Activated T-helper 17 cell treated with anti-CD3 and anti-CD28 coated beads, Interleukin-2, amount 50 U/mL, for 72 hours (primary cell): ENCODE measurements around the gene SLC16A12. TPM values are rescaled to one million over a fixed set of nuclear protein-coding genes. Genes with fewer than 3 reads are reported as not detected.
"Not testable (repeated sequence)": the region's sequence is repeated elsewhere in the genome, so short reads cannot be mapped to it uniquely, and the experiment has no call there.

Source experiments
- ATAC-seq: fragments of 150-1000 bp; cut with Tn5 transposase; replicated peaks from 2 replicates; pipeline ENCODE4 v1.10.0; 2021; ENCODE audit warnings: mild to moderate bottlenecking, moderate library complexity
- H3K27ac Mint-ChIP-seq: one replicate; pipeline ENCODE4 v1.8.0; 2022; ENCODE audit warnings: mixed read lengths
- H3K27me3 Mint-ChIP-seq: one replicate; pipeline ENCODE4 v1.8.0; 2022; ENCODE audit warnings: mixed read lengths
- H3K36me3 Mint-ChIP-seq: one replicate; pipeline ENCODE4 v1.8.0; 2022; ENCODE audit warnings: low read depth, mild to moderate bottlenecking, mixed read lengths
- H3K4me1 Mint-ChIP-seq: one replicate; pipeline ENCODE4 v1.8.0; 2022; ENCODE audit warnings: mixed read lengths
- H3K4me3 Mint-ChIP-seq: one replicate; pipeline ENCODE4 v1.8.0; 2022; ENCODE audit warnings: mild to moderate bottlenecking, mixed read lengths
- H3K9me3 Mint-ChIP-seq: one replicate; pipeline ENCODE4 v1.8.0; 2022; ENCODE audit warnings: mixed read lengths
- total RNA-seq, 2 donors: library from RNA; stranded (reverse); gene quantifications; one replicate each; pipeline ENCODE4 v1.2.3, GENCODE V29; 2022

SLC16A12 gene
- total RNA-seq, 2 donors from 2014 or later: not detected

- Mint-ChIP-seq H3K27me3 (peaks cover 9% of the 10 kb centered on the region), H3K36me3 (no peaks in the 10 kb centered on the region), H3K9me3 (no peaks in the 10 kb centered on the region), H3K4me1 (no peaks in the 10 kb centered on the region), H3K27ac (no peak overlapping the region), H3K4me3 (no peak overlapping the region)
- no peak for ATAC-seq
Observed at GRCh38 chr10:89556600-89556999, 21.2 kb upstream of the SLC16A12 start.

- Mint-ChIP-seq H3K4me1 (no peaks in the 10 kb centered on the region), H3K27me3 (peaks cover 13% of the 10 kb centered on the region), H3K27ac (no peak overlapping the region), H3K9me3 (no peaks in the 10 kb centered on the region), H3K4me3 (no peak overlapping the region), H3K36me3 (no peaks in the 10 kb centered on the region)
- no peak for ATAC-seq
Observed at GRCh38 chr10:89555688-89556445, 20.5 kb upstream of the SLC16A12 start.

DNA sequence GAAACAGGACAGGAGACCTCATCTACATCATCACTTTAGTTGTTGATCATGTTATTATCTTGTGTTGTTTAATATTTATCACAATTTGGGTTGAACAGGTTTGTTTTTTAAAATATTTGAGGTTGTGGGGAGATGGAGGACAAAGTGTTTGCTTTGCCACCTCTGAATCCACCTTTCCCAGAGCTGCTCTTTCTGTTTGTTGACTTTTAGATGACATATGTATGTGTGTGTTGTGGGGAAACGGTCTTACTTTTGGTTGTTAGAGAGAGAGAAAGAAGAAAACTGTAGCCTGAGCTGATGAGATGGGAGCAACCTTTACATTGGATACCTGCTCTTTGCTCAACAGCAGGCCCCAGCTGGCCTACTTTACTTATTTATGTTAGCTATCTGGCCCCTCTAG is 19.0 kb upstream of the SLC16A12 start:
- H3K27me3 Mint-ChIP-seq: peaks cover 13% of the 10 kb centered on the region
- no peaks in the 10 kb centered on the region for H3K36me3 Mint-ChIP-seq
- H3K4me1 Mint-ChIP-seq: no peaks in the 10 kb centered on the region
- H3K4me3 Mint-ChIP-seq: no peak overlapping the region
- ATAC-seq: no peak
- H3K9me3 Mint-ChIP-seq: no peaks in the 10 kb centered on the region
- H3K27ac Mint-ChIP-seq: no peak overlapping the region

DNA sequence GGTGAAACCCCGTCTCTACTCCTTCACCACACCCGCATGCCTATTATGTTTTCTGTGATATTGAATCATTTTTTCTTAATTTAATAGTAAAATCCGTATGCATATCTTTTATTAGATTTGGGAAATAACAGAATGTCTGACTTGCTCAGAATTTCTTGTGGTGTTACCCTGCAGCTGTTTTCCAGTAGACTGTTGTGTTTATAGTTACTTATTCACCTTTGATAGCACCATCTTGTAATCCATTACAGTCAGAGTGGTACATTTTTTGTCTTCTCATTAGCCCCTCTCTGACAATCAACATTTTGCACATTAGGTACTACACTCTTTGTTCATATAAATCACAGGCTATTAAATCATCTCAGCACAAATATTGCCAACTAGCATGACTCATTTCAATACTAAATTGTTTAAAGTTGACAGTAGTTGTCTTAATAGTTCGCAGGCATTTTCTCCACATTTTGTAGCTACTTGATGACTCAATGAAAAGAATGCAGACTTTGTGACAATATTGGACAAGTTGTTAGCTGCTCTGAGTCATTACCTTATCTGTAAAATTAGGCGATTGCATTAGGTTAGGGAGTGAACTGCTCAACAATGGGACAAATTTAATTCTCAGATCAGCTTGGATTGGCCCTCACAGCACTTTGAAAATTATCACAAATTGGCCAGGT is 17.8 kb upstream of the SLC16A12 start:
- no peaks in the 10 kb centered on the region for H3K4me1 Mint-ChIP-seq
- ATAC-seq: no peak

GRCh38 chr10:89552213-89552612 is 16.8 kb upstream of the SLC16A12 start:
- no peaks in the 10 kb centered on the region for H3K9me3 Mint-ChIP-seq
- no peaks in the 10 kb centered on the region for H3K4me1 Mint-ChIP-seq
- no peak overlapping the region for H3K27ac Mint-ChIP-seq
- peaks cover 8% of the 10 kb centered on the region for H3K27me3 Mint-ChIP-seq
- ATAC-seq: no peak
- no peak overlapping the region for H3K4me3 Mint-ChIP-seq
- H3K36me3 Mint-ChIP-seq: no peaks in the 10 kb centered on the region

More for the DNA sequence above, 17.8 kb upstream of the SLC16A12 start:
- Mint-ChIP-seq H3K27ac (no peak overlapping the region), H3K4me3 (no peak overlapping the region), H3K36me3 (no peaks in the 10 kb centered on the region), H3K27me3 (peaks cover 13% of the 10 kb centered on the region), H3K9me3 (no peaks in the 10 kb centered on the region)

- H3K4me3 Mint-ChIP-seq: no peak overlapping the region
- H3K36me3 Mint-ChIP-seq: no peaks in the 10 kb centered on the region
- ATAC-seq: no peak
- no peaks in the 10 kb centered on the region for H3K4me1 Mint-ChIP-seq
- no peaks in the 10 kb centered on the region for H3K9me3 Mint-ChIP-seq
- H3K27ac Mint-ChIP-seq: no peak overlapping the region
- peaks cover 8% of the 10 kb centered on the region for H3K27me3 Mint-ChIP-seq
Observed at GRCh38 chr10:89550509-89550908, 15.1 kb upstream of the SLC16A12 start.

DNA sequence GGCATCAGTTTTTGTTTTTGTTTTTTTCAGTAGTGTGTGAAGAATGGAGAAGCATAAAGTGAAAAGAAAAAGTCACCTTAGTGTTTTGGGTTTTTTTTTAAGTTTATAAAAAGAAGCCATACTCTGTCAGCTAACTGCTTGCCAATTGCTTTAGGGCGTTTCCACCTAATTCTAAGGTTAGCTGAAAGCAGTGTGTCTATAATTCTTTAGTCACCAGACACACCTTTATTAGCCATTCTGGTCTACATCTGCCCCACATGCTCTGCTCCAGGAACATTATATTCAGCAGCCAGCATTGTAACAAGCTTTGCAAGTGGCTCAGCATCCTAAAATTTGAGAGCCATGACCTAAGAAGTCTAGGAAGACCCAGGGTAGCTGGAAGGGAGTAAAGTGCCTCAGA is 14.1 kb upstream of the SLC16A12 start:
- no peak for ATAC-seq
- Mint-ChIP-seq H3K36me3 (no peaks in the 10 kb centered on the region), H3K9me3 (no peaks in the 10 kb centered on the region)

GRCh38 chr10:89548673-89549072 is 13.3 kb upstream of the SLC16A12 start:
- no peaks in the 10 kb centered on the region for H3K36me3 Mint-ChIP-seq
- no peak for ATAC-seq
- H3K27ac Mint-ChIP-seq: no peak overlapping the region
- H3K4me1 Mint-ChIP-seq: no peaks in the 10 kb centered on the region
- H3K4me3 Mint-ChIP-seq: no peak overlapping the region
- peaks cover 8% of the 10 kb centered on the region for H3K27me3 Mint-ChIP-seq
- no peaks in the 10 kb centered on the region for H3K9me3 Mint-ChIP-seq

More for the DNA sequence above, 14.1 kb upstream of the SLC16A12 start:
- H3K4me3 Mint-ChIP-seq: no peak overlapping the region
- peaks cover 8% of the 10 kb centered on the region for H3K27me3 Mint-ChIP-seq
- H3K27ac Mint-ChIP-seq: no peak overlapping the region
- no peaks in the 10 kb centered on the region for H3K4me1 Mint-ChIP-seq

- H3K9me3 Mint-ChIP-seq: no peaks in the 10 kb centered on the region
- H3K4me1 Mint-ChIP-seq: no peaks in the 10 kb centered on the region
- no peak overlapping the region for H3K4me3 Mint-ChIP-seq
- no peak overlapping the region for H3K27ac Mint-ChIP-seq
- no peaks in the 10 kb centered on the region for H3K36me3 Mint-ChIP-seq
- no peak for ATAC-seq
- H3K27me3 Mint-ChIP-seq: peaks cover 8% of the 10 kb centered on the region
Observed at GRCh38 chr10:89547853-89548513, 12.6 kb upstream of the SLC16A12 start.

DNA sequence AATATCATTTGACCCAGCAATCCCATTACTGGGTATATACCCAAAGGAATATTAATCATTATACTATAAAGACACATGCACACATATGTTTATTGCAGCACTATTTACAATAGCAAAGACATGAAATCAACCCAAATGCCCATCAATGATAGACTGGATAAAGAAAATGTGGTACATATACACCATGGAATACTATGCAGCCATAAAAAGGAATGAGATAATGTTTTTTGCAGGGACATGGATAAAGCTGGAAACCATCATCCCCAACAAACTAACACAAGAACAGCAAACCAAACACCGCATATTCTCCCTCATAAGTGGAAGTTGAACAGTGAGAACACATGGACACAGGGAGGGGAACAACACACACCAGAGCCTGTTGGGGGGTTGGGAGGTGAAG is 11.3 kb upstream of the SLC16A12 start:
- H3K4me1 Mint-ChIP-seq, H3K27ac Mint-ChIP-seq, H3K36me3 Mint-ChIP-seq, H3K27me3 Mint-ChIP-seq, H3K9me3 Mint-ChIP-seq, H3K4me3 Mint-ChIP-seq, ATAC-seq: not testable (repeated sequence)

DNA sequence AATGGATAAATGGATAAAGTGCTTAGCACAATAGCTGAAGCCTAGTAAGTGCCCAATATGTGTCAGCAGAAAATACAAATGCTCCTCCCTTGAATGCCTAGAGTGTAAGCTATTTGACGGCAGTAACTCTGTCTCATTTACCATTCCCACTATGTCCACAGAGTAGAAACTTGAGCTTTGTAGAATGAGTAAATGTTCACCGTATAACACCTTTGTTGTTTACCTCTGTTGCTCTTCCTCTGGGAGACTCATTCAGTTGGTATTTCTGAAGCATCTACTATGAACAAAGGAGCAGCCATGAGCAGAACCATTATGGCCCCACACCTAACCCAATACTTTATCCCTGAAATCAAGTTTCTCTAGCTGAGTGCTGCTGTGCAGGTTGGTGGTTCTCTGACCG is 8.4 kb upstream of the SLC16A12 start:
- Mint-ChIP-seq H3K9me3 (no peaks in the 10 kb centered on the region), H3K27ac (no peak overlapping the region), H3K27me3 (peaks cover 20% of the 10 kb centered on the region), H3K4me3 (no peak overlapping the region), H3K36me3 (no peaks in the 10 kb centered on the region), H3K4me1 (no peaks in the 10 kb centered on the region)
- ATAC-seq: no peak

GRCh38 chr10:89540420-89540949 is 5.1 kb upstream of the SLC16A12 start:
- no peak for ATAC-seq
- Mint-ChIP-seq H3K27me3 (peaks cover 26% of the 10 kb centered on the region), H3K36me3 (no peaks in the 10 kb centered on the region), H3K27ac (no peak overlapping the region), H3K4me1 (no peaks in the 10 kb centered on the region), H3K4me3 (no peak overlapping the region), H3K9me3 (no peaks in the 10 kb centered on the region)

GRCh38 chr10:89537364-89537763 is 2.0 kb upstream of the SLC16A12 start:
- H3K4me1 Mint-ChIP-seq: peaks cover 5% of the 10 kb centered on the region
- no peak for ATAC-seq
- no peaks in the 10 kb centered on the region for H3K36me3 Mint-ChIP-seq
- H3K4me3 Mint-ChIP-seq: no peak overlapping the region
- H3K27ac Mint-ChIP-seq: no peak overlapping the region
- no peaks in the 10 kb centered on the region for H3K9me3 Mint-ChIP-seq
- peaks cover 42% of the 10 kb centered on the region for H3K27me3 Mint-ChIP-seq

DNA sequence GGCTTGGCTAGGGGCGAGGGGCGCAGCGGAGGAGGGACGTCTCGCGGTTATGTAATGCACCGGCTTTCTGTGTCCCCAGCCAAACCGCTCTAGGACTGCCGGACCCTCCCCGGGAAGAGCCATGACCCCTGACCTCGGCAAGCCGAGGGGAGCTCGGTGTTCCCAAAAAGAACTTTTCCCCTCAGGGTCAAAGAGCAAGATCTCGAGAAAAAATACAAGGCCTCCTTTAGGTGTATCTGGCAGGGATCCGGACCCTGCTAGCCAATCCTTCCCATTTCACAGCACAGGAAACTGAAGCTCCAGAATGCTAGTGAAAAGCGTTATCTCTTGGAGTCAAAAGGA is 590 bp upstream of the SLC16A12 start:
- Mint-ChIP-seq H3K4me3 (no peak overlapping the region), H3K27ac (no peak overlapping the region), H3K4me1 (peaks cover 5% of the 10 kb centered on the region), H3K36me3 (no peaks in the 10 kb centered on the region), H3K9me3 (no peaks in the 10 kb centered on the region), H3K27me3 (peaks cover 48% of the 10 kb centered on the region)
- no peak for ATAC-seq

DNA sequence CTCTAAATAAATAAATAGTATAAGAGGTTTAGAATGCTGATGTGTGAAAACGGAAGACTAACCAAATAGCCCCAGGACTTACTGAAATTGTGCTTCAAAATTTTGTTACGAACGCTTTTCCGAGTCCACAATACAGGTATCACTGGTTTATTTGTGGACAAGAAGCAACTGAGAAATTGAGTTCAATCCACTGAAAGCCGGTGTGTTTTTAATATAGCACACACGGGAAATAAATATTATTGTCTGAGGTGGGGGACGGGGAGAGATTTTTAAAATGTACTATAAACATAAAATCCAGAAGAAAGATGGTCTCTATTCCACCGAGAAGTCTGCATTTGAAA is 598 bp downstream of the SLC16A12 start:
- no peaks in the 10 kb centered on the region for H3K36me3 Mint-ChIP-seq
- no peak for ATAC-seq
- H3K4me1 Mint-ChIP-seq: peaks cover 5% of the 10 kb centered on the region
- peak overlapping the region; percentile 24 for H3K4me3 Mint-ChIP-seq
- H3K9me3 Mint-ChIP-seq: no peaks in the 10 kb centered on the region
- no peak overlapping the region for H3K27ac Mint-ChIP-seq
- H3K27me3 Mint-ChIP-seq: peaks cover 47% of the 10 kb centered on the region
